DND-41 (cell line): ENCODE results near the gene CYB5R4.

Experiments used
- CTCF ChIP-seq: IDR thresholded peaks from 2 replicates; pipeline ENCODE4 v1.5.1; 2012; ENCODE audit warnings: borderline replicate concordance, low read length, moderate library complexity, mild to moderate bottlenecking; ENCODE audit not compliant: poor library complexity, severe bottlenecking; ENCODE audit errors: extremely low read depth
- EZH2 ChIP-seq: IDR thresholded peaks from 3 replicates; pipeline ENCODE4 v1.6.1; 2012; ENCODE audit warnings: borderline replicate concordance, low read depth, mild to moderate bottlenecking, moderate library complexity, low read length, inconsistent platforms; ENCODE audit not compliant: severe bottlenecking

- TF ChIP-seq CTCF (no peak), EZH2 (no peak)
These were observed 61.8 kb downstream of the CYB5R4 start for GRCh38 chr6:83921315-83921714.
